ENCODE results near the gene ZNF362. TPM values are rescaled to one million over a fixed set of nuclear protein-coding genes. Genes with fewer than 3 reads are reported as not detected.

ZNF362 gene, protein sequence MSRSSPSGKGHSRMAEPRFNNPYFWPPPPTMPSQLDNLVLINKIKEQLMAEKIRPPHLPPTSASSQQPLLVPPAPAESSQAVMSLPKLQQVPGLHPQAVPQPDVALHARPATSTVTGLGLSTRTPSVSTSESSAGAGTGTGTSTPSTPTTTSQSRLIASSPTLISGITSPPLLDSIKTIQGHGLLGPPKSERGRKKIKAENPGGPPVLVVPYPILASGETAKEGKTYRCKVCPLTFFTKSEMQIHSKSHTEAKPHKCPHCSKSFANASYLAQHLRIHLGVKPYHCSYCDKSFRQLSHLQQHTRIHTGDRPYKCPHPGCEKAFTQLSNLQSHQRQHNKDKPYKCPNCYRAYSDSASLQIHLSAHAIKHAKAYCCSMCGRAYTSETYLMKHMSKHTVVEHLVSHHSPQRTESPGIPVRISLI
- 36.2 TPM for polyA plus RNA-seq (2013, experiment 1 of 2)
- 35.9 TPM for polyA plus RNA-seq (2013, experiment 2 of 2)

- peaks cover 17% of the 10 kb centered on the region for H3K4me1 ChIP-seq (ENCODE audit: control insufficient read depth, insufficient read depth, low read length, poor library complexity, severe bottlenecking)
- H3K9me3 ChIP-seq (ENCODE audit: control insufficient read depth, low read length), result no peaks in the 10 kb centered on the region
- peak within 1 kb of the TSS; percentile 76 for H3K4me3 ChIP-seq (ENCODE audit: extremely low read depth, insufficient read depth, low read length, poor library complexity, severe bottlenecking)
- peak within 1 kb of the TSS; percentile 89 for H3K27ac ChIP-seq (ENCODE audit: low read depth, low read length, severe bottlenecking)
- WGBS, 2 experiments (ENCODE audit: insufficient coverage in 2 of 2), result 1% methylated on average over 46 to 50 of the region's 88 CpGs
- peaks cover 22% of the 10 kb centered on the region for H3K36me3 ChIP-seq (ENCODE audit: control insufficient read depth, insufficient read depth, low read length)
Observed at GRCh38 chr1:33256471-33257206, at the start of gene ZNF362. Gene ZNF362, plus strand, starts transcription at chr1:33256492. Its CDS starts 14,083 bp downstream, at chr1:33270575.

DNA sequence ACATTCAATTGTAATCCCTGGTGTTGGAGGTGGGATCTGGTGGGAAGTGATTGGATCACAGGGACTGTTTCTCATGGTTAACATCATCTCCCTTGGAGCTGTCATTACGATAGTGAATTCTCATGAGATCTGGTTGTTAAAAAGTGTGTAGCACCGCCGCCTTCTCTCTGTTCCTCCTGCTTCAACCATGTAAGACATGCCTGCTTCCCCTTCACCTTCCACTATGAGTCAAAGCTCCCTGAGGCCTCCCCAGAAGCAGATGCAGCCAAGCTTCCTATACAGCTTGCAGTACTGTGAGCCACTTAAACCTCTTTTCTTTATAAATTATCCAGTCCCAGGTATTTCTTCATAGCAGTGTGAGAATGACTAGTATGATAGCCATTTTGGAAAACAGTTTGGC lies 44.3 kb upstream of the ZNF362 start:
- H3K27ac ChIP-seq (ENCODE audit: low read depth, low read length, severe bottlenecking), result no peak overlapping the region
- H3K4me1 ChIP-seq (ENCODE audit: control insufficient read depth, insufficient read depth, low read length, poor library complexity, severe bottlenecking), result no peaks in the 10 kb centered on the region
- peaks cover 4% of the 10 kb centered on the region for H3K9me3 ChIP-seq (ENCODE audit: control insufficient read depth, low read length)
- H3K4me3 ChIP-seq (ENCODE audit: extremely low read depth, insufficient read depth, low read length, poor library complexity, severe bottlenecking), result no peak overlapping the region
- no peaks in the 10 kb centered on the region for H3K36me3 ChIP-seq (ENCODE audit: control insufficient read depth, insufficient read depth, low read length)
- no CpG with 5 or more reads among the region's 3 CpGs for WGBS, 2 experiments (ENCODE audit: insufficient coverage in 2 of 2)

DNA sequence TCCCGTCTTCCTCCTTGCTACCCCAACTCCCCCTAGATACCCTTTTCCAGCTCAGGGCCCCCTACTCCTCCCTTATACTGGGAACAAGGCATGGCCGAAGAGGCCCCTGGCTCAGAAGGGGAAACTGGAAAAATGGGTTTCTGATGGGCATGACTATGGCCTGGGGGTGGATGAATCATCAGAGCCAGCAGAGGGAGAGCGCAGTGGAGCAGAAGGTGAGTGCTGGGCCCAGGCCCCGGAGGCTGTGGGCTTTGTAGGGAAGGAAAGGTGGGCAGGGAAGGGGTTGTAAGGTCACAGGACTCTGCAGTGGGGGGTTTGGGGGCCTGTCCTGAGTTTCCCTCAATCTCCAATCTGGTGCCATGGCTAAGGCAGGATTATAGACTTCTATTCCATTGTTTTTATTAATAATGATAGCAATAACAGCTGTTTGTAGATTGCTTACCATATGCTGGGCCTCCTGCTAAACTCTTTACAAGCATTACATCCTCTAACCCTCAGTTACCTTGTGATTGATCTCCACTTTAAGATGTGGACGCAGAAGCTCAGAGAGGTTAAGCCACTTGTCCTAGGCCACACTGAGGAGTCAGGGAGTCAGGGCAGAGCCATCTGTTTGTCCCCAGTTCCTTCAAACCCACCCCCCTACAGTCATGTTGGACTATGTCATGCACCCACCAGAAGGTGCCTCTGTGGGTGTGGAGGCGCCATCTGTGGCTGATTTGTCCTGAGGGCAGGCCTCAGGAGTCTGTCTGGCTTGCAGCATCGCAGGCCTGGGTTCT lies 36.2 kb upstream of the ZNF362 start:
- H3K4me3 ChIP-seq (ENCODE audit: extremely low read depth, insufficient read depth, low read length, poor library complexity, severe bottlenecking), result no peak overlapping the region
- H3K9me3 ChIP-seq (ENCODE audit: control insufficient read depth, low read length), result peaks cover 10% of the 10 kb centered on the region
- no peaks in the 10 kb centered on the region for H3K36me3 ChIP-seq (ENCODE audit: control insufficient read depth, insufficient read depth, low read length)
- no peak overlapping the region for H3K27ac ChIP-seq (ENCODE audit: low read depth, low read length, severe bottlenecking)
- WGBS, 2 experiments (ENCODE audit: insufficient coverage in 2 of 2), result 83 to 84% methylated on average over 3 of the region's 7 CpGs
- peaks cover 17% of the 10 kb centered on the region for H3K4me1 ChIP-seq (ENCODE audit: control insufficient read depth, insufficient read depth, low read length, poor library complexity, severe bottlenecking)

- Histone ChIP-seq H3K9me3 (ENCODE audit: control insufficient read depth, low read length) (peaks cover 10% of the 10 kb centered on the region), H3K36me3 (ENCODE audit: control insufficient read depth, insufficient read depth, low read length) (no peaks in the 10 kb centered on the region), H3K4me1 (ENCODE audit: control insufficient read depth, insufficient read depth, low read length, poor library complexity, severe bottlenecking) (peaks cover 17% of the 10 kb centered on the region), H3K4me3 (ENCODE audit: extremely low read depth, insufficient read depth, low read length, poor library complexity, severe bottlenecking) (no peak overlapping the region), H3K27ac (ENCODE audit: low read depth, low read length, severe bottlenecking) (no peak overlapping the region)
- WGBS, 2 experiments (ENCODE audit: insufficient coverage in 2 of 2), result 54 to 76% methylated on average over 11 to 12 of the region's 12 CpGs
Observed at GRCh38 chr1:33220676-33221384, 35.5 kb upstream of the ZNF362 start.

GRCh38 chr1:33221385-33221758 lies 34.9 kb upstream of the ZNF362 start:
- peaks cover 17% of the 10 kb centered on the region for H3K4me1 ChIP-seq (ENCODE audit: control insufficient read depth, insufficient read depth, low read length, poor library complexity, severe bottlenecking)
- H3K27ac ChIP-seq (ENCODE audit: low read depth, low read length, severe bottlenecking), result no peak overlapping the region
- H3K9me3 ChIP-seq (ENCODE audit: control insufficient read depth, low read length), result peaks cover 10% of the 10 kb centered on the region
- H3K4me3 ChIP-seq (ENCODE audit: extremely low read depth, insufficient read depth, low read length, poor library complexity, severe bottlenecking), result no peak overlapping the region
- 100% methylated on average over 1 of the region's 2 CpGs; no CpG with 5 or more reads in 1 of the 2 experiments for WGBS, 2 experiments (ENCODE audit: insufficient coverage in 2 of 2)
- no peaks in the 10 kb centered on the region for H3K36me3 ChIP-seq (ENCODE audit: control insufficient read depth, insufficient read depth, low read length)

GRCh38 chr1:33222381-33222780 lies 33.9 kb upstream of the ZNF362 start:
- Histone ChIP-seq H3K4me1 (ENCODE audit: control insufficient read depth, insufficient read depth, low read length, poor library complexity, severe bottlenecking) (peaks cover 17% of the 10 kb centered on the region), H3K4me3 (ENCODE audit: extremely low read depth, insufficient read depth, low read length, poor library complexity, severe bottlenecking) (no peak overlapping the region), H3K9me3 (ENCODE audit: control insufficient read depth, low read length) (peaks cover 10% of the 10 kb centered on the region), H3K36me3 (ENCODE audit: control insufficient read depth, insufficient read depth, low read length) (no peaks in the 10 kb centered on the region), H3K27ac (ENCODE audit: low read depth, low read length, severe bottlenecking) (no peak overlapping the region)
- WGBS, 2 experiments (ENCODE audit: insufficient coverage in 2 of 2), result 83 to 89% methylated on average over 1 of the region's 1 CpG

- 83% methylated on average over 2 of the region's 2 CpGs; no CpG with 5 or more reads in 1 of the 2 experiments for WGBS, 2 experiments (ENCODE audit: insufficient coverage in 2 of 2)
- Histone ChIP-seq H3K9me3 (ENCODE audit: control insufficient read depth, low read length) (peaks cover 10% of the 10 kb centered on the region), H3K4me3 (ENCODE audit: extremely low read depth, insufficient read depth, low read length, poor library complexity, severe bottlenecking) (no peak overlapping the region), H3K4me1 (ENCODE audit: control insufficient read depth, insufficient read depth, low read length, poor library complexity, severe bottlenecking) (peaks cover 17% of the 10 kb centered on the region), H3K27ac (ENCODE audit: low read depth, low read length, severe bottlenecking) (no peak overlapping the region), H3K36me3 (ENCODE audit: control insufficient read depth, insufficient read depth, low read length) (no peaks in the 10 kb centered on the region)
Observed at GRCh38 chr1:33224166-33224707, 32.1 kb upstream of the ZNF362 start.

DNA sequence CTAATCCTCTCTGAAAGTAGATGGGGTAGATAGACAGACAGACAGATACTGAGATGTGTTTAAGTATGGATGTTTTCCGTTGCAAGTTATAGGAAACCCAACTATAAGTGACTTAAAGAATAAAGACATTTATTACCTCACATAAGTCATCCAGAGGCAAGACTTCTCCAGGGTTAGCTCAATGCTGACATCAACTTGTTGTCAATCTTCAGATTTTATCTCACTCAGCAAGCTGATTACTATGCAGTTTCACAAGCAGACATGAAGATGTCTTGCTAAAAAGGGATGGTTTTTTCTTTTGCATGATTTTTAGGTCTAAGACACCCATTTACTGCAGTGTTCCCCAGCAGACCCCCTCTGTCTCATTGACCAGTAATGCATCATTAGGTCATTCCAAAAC lies 30.7 kb upstream of the ZNF362 start:
- no peak overlapping the region for H3K27ac ChIP-seq (ENCODE audit: low read depth, low read length, severe bottlenecking)
- peaks cover 10% of the 10 kb centered on the region for H3K9me3 ChIP-seq (ENCODE audit: control insufficient read depth, low read length)
- H3K4me3 ChIP-seq (ENCODE audit: extremely low read depth, insufficient read depth, low read length, poor library complexity, severe bottlenecking), result no peak overlapping the region
- no CpG with 5 or more reads among the region's 1 CpG for WGBS, 2 experiments (ENCODE audit: insufficient coverage in 2 of 2)
- H3K4me1 ChIP-seq (ENCODE audit: control insufficient read depth, insufficient read depth, low read length, poor library complexity, severe bottlenecking), result peaks cover 7% of the 10 kb centered on the region
- H3K36me3 ChIP-seq (ENCODE audit: control insufficient read depth, insufficient read depth, low read length), result no peaks in the 10 kb centered on the region

DNA sequence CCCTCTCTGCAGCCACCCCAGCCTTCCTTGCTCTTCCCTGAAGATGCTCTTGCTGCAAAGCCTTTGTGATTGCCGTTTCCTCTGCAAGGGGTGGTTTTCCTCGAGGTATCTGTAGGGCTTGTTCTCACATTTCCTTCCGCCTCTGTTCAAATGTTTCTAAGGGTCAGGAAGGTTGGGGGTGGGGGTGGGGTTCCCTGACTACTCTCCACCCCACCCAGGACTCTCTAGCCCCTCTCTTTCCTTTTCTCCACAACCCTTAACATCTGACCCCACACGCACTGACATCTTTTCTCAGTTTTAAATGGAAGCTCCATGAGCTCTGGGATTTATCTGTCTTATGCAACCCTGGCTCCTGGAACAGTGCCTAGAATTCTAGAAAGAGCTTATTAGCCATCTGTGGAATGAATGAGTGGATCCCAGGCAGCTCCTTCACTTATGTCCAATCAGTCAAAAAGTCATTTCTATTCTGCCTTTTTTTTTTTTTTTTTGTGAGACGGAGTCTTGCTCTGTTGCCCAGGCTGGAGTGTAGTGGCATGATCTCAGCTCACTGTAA lies 27.3 kb upstream of the ZNF362 start:
- no peak overlapping the region for H3K27ac ChIP-seq (ENCODE audit: low read depth, low read length, severe bottlenecking)
- 0 to 30% methylated on average over 1 to 2 of the region's 5 CpGs for WGBS, 2 experiments (ENCODE audit: insufficient coverage in 2 of 2)
- H3K4me1 ChIP-seq (ENCODE audit: control insufficient read depth, insufficient read depth, low read length, poor library complexity, severe bottlenecking), result no peaks in the 10 kb centered on the region
- no peak overlapping the region for H3K4me3 ChIP-seq (ENCODE audit: extremely low read depth, insufficient read depth, low read length, poor library complexity, severe bottlenecking)
- peaks cover 5% of the 10 kb centered on the region for H3K9me3 ChIP-seq (ENCODE audit: control insufficient read depth, low read length)
- no peaks in the 10 kb centered on the region for H3K36me3 ChIP-seq (ENCODE audit: control insufficient read depth, insufficient read depth, low read length)

Data from mesodermal cell (in vitro differentiated cells).